ENCODE results near the gene STARD3. TPM values are rescaled to one million over a fixed set of nuclear protein-coding genes. Genes with fewer than 3 reads are reported as not detected.

Gene STARD3
- total and polyA plus RNA-seq, 2 of the 13 experiments (the other 11 are each of a cell fraction or from before 2014, with no cell fraction given), result 34.6 to 100 TPM

GRCh38 chr17:39667945-39668924 lies 31.3 kb downstream of the STARD3 start, which contains the start of gene PNMT (continued):
- TF ChIP-seq TFE3 (CRISPR knock-in tag; IDR thresholded peaks at IDR 0.05) (peak; percentile 56; the same call in 1 of the 2 replicates), ZNF704 (CRISPR knock-in tag; IDR thresholded peaks at IDR 0.05; ENCODE audit: borderline replicate concordance) (no peak; the same call in 1 of the 2 replicates), ZSCAN31 (CRISPR knock-in tag; IDR thresholded peaks at IDR 0.05; ENCODE audit: low read depth) (peak; percentile 92), MAFG (CRISPR knock-in tag; IDR thresholded peaks at IDR 0.05) (no peak), SIN3B (IDR thresholded peaks at IDR 0.05; ENCODE audit: low read length) (no peak), NCOA1 (CRISPR knock-in tag; IDR thresholded peaks at IDR 0.05) (no peak), SETDB1 (CRISPR knock-in tag; IDR thresholded peaks at IDR 0.05; ENCODE audit: borderline replicate concordance) (no peak), ZHX2 (IDR thresholded peaks at IDR 0.05; ENCODE audit: low read depth) (0 out of 2 replicates have a peak, but pooled peaks have one; percentile 18), ZHX2 (CRISPR knock-in tag; IDR thresholded peaks at IDR 0.05; ENCODE audit: borderline replicate concordance) (no peak), ZNF777 (CRISPR knock-in tag; IDR thresholded peaks at IDR 0.05) (peak; percentile 90), KLF11 (CRISPR knock-in tag; IDR thresholded peaks at IDR 0.05) (no peak), MEIS2 (CRISPR knock-in tag; IDR thresholded peaks at IDR 0.05) (peak; percentile 79; the same call in 1 of the 2 replicates), NFKBIZ (CRISPR knock-in tag; IDR thresholded peaks at IDR 0.05) (0 out of 2 replicates have a peak, but pooled peaks have one; percentile 54), KLF12 (CRISPR knock-in tag; IDR thresholded peaks at IDR 0.05; ENCODE audit: borderline replicate concordance) (no peak; the same call in 1 of the 2 replicates), ZNF576 (CRISPR knock-in tag; IDR thresholded peaks at IDR 0.05) (no peak), HOXA3 (CRISPR knock-in tag; IDR thresholded peaks at IDR 0.05) (peak; percentile 88), FOXO4 (CRISPR knock-in tag; conservative IDR thresholded peaks at IDR 0.05) (no peak), HHEX (CRISPR knock-in tag; IDR thresholded peaks at IDR 0.05) (no peak), MED1 (CRISPR knock-in tag; IDR thresholded peaks at IDR 0.05) (0 out of 2 replicates have a peak, but pooled peaks have one; percentile 42)

Data from HepG2 (cell line).